GM12874 (cell line): ENCODE results near the gene MPPED2.

Experiments used
- CTCF ChIP-seq: IDR thresholded peaks from 2 replicates; pipeline ENCODE4 v1.5.1; 2011; ENCODE audit warnings: low read depth, mild to moderate bottlenecking, control low read depth, low read length, moderate library complexity; ENCODE audit not compliant: insufficient read depth

Gene MPPED2

GRCh38 chr11:30452114-30452513 lies 134.0 kb downstream of the MPPED2 start:
- no peak for TF ChIP-seq CTCF

GRCh38 chr11:30451626-30452025 lies 134.5 kb downstream of the MPPED2 start:
- no peak for TF ChIP-seq CTCF

GRCh38 chr11:30451167-30451566 lies 135.0 kb downstream of the MPPED2 start:
- no peak for TF ChIP-seq CTCF

GRCh38 chr11:30447058-30447640 lies 139.0 kb downstream of the MPPED2 start:
- no peak for TF ChIP-seq CTCF

GRCh38 chr11:30446520-30446919 lies 139.6 kb downstream of the MPPED2 start:
- no peak for TF ChIP-seq CTCF

- no peak for TF ChIP-seq CTCF
Measured at GRCh38 chr11:30445056-30445455, 141.1 kb downstream of the MPPED2 start.

- TF ChIP-seq CTCF, result no peak
Measured at GRCh38 chr11:30440510-30440909, 145.6 kb downstream of the MPPED2 start.
